HG03575 (cell line): ENCODE results near the gene ANTXR1.

Experiments
- ATAC-seq: cut with Tn5 transposase; IDR thresholded peaks from one replicate; pipeline ENCODE4 v1.9.1; 2021; ENCODE audit not compliant: unreplicated experiment, insufficient number of reproducible peaks, low FRiP score; ENCODE audit errors: extremely low read depth

ANTXR1 gene

DNA sequence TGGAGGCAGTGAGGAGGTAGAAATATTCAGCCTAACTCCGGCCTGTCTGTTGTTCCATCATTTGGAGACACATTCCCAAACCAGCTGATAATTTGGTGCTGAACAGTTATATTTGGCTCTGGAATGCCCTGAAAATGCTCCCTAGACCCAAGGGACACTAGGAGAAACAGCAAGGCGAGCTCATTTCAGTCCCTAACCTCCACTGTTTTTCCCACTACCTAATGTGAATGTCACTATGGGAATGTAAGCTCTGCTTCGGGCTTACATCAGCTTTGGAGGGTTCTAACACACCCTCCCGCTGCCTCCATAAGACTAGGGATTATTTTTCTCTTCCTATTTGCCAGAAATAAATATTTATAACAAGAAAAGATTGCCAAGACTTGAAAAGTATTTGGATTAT lies 103.5 kb downstream of the ANTXR1 start:
- ATAC-seq, result no peak

- ATAC-seq, result no peak
Observed at GRCh38 chr2:69118609-69119008, 105.6 kb downstream of the ANTXR1 start.

- ATAC-seq, result no peak
Observed at GRCh38 chr2:69119104-69119894, 106.3 kb downstream of the ANTXR1 start.

DNA sequence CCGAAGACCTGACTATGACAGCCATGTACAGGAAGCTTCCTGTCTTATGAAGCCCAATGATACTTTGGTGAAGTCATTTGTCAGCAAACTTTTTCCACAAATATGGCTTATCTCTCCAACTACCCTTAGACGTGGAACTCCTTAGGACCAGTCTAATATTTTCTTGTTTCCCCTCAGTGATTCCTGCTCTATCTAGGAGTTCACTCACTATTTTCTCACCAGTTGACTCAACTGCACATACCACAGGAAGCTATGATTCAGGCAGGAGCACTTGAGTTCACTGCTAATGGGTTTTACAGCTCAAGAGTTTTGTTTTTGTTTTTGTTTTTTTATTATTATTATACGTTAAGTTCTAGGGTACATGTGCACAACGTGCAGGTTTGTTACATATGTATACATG lies 109.3 kb downstream of the ANTXR1 start:
- ATAC-seq, result no peak

GRCh38 chr2:69123182-69123581 lies 110.2 kb downstream of the ANTXR1 start:
- no peak for ATAC-seq

DNA sequence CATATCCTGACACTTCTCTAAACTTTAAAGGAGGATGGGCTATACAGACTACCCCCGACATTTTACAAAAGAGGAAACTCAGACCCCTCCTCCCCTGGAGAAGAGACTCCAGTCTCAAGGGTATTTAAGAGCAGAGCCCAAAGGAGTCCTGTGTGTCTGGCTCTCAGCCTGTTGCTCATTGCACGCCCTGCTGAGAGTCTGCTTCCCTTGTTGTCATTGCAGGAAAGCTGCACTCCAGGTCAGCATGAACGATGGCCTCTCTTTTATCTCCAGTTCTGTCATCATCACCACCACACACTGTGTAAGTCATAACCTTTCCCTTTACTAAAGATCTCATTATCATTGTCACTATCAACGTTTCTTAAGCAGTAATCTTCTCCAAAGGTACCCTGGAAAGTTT lies 111.4 kb downstream of the ANTXR1 start:
- no peak for ATAC-seq

- no peak for ATAC-seq
Observed at GRCh38 chr2:69125816-69126215, 112.8 kb downstream of the ANTXR1 start.

- ATAC-seq, result no peak
Observed at GRCh38 chr2:69126341-69126740, 113.4 kb downstream of the ANTXR1 start.

DNA sequence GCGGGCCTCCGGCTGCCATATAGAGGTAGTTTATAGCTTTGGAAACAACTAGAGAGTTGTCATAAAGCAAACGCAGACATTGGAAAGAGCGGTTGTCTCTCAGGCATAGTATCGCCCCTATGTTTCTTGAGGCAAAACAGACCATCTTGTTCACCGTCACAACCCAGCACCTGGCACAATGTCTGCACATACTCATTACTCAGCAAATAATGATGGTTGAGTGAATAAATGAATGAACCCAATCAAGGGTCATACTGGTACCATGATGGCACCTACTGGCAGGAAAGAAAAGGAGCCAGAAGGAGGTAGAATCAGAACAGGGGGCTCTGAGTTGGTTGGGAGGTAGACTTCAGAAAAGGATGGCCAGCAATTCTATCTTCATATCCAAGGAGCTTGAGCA lies 118.5 kb downstream of the ANTXR1 start:
- no peak for ATAC-seq

- no peak for ATAC-seq
Observed at GRCh38 chr2:69131983-69132675, 119.2 kb downstream of the ANTXR1 start.

- no peak for ATAC-seq
Observed at GRCh38 chr2:69132960-69133590, 120.1 kb downstream of the ANTXR1 start.

- no peak for ATAC-seq
Observed at GRCh38 chr2:69133898-69134297, 120.9 kb downstream of the ANTXR1 start.

GRCh38 chr2:69134306-69134945 lies 121.4 kb downstream of the ANTXR1 start:
- no peak for ATAC-seq

GRCh38 chr2:69138247-69138772 lies 125.3 kb downstream of the ANTXR1 start:
- ATAC-seq, result no peak

GRCh38 chr2:69138793-69139459 lies 125.9 kb downstream of the ANTXR1 start:
- ATAC-seq, result no peak

GRCh38 chr2:69139778-69140670 lies 127.0 kb downstream of the ANTXR1 start:
- no peak for ATAC-seq

DNA sequence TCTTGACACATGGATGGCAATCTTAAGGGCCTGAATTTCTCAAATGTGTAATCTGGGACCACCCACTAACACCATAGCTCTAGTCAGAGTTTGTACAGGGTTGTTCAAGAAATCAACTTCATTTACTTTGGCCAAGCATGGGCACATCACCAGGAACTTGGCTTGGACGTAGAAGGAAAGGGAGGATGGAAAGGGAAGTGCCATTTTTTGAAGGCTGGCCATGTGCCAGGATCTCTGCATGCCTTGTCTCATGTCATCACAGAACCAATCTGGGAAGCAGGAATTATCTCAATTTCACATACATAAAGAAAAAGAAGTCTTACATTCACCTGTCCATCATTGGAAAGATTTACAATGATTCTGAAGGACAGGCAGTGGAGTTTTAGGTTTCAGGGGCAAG lies 128.1 kb downstream of the ANTXR1 start:
- ATAC-seq, result no peak

GRCh38 chr2:69143748-69144360 lies 130.9 kb downstream of the ANTXR1 start:
- no peak for ATAC-seq
